ENCODE measurements around the gene CXCL13.

GRCh38 chr4:77566148-77566547 is 39.5 kb upstream of the CXCL13 start:
- no peak for TF ChIP-seq CTCF (IDR thresholded peaks at IDR 0.05)
- TF ChIP-seq EP300 (IDR thresholded peaks at IDR 0.05; ENCODE audit: low read depth) = no peak
- TF ChIP-seq POLR2A (IDR thresholded peaks at IDR 0.05) = no peak

All from transverse colon (tissue), 3 donors.